NCI-H2107 treated with DMSO at 0.1 percent for 48 hours (cell line): Measurements from ENCODE around the gene ANKMY1.

Experiments
- DNase-seq: peaks from one replicate; lab custom pipeline; 2025; ENCODE audit not compliant: unreplicated experiment; lab: John Stamatoyannopoulos, UW

Gene ANKMY1

GRCh38 chr2:240594511-240595380 is 37.0 kb upstream of the ANKMY1 start:
- DNase-seq: no peak

- DNase-seq: no peak
These were observed 36.1 kb upstream of the ANKMY1 start for GRCh38 chr2:240593703-240594451.

- no peak for DNase-seq
These were observed 35.4 kb upstream of the ANKMY1 start for GRCh38 chr2:240593026-240593702.

- no peak for DNase-seq
These were observed 34.0 kb upstream of the ANKMY1 start for GRCh38 chr2:240591784-240592183.

GRCh38 chr2:240591226-240591625 is 33.4 kb upstream of the ANKMY1 start:
- DNase-seq: no peak

- DNase-seq: no peak
These were observed 32.9 kb upstream of the ANKMY1 start for GRCh38 chr2:240590681-240591111.

GRCh38 chr2:240589850-240590525 is 32.2 kb upstream of the ANKMY1 start:
- no peak for DNase-seq

GRCh38 chr2:240589375-240589774 is 31.6 kb upstream of the ANKMY1 start:
- DNase-seq: no peak

- DNase-seq: no peak
These were observed 30.9 kb upstream of the ANKMY1 start for GRCh38 chr2:240588669-240589068.

GRCh38 chr2:240588006-240588655 is 30.3 kb upstream of the ANKMY1 start:
- no peak for DNase-seq

GRCh38 chr2:240586919-240587800 is 29.4 kb upstream of the ANKMY1 start:
- DNase-seq: peak; percentile 30

- DNase-seq: peak; percentile 73
These were observed 28.6 kb upstream of the ANKMY1 start, which contains the start of gene CAPN10 for GRCh38 chr2:240586198-240586918. Gene CAPN10, plus strand, starts transcription at chr2:240586734. Its CDS starts 178 bp downstream, at chr2:240586912.

- DNase-seq: no peak
These were observed 28.0 kb upstream of the ANKMY1 start for GRCh38 chr2:240585681-240586197.

GRCh38 chr2:240585101-240585500 is 27.3 kb upstream of the ANKMY1 start:
- no peak for DNase-seq

GRCh38 chr2:240584486-240585031 is 26.8 kb upstream of the ANKMY1 start:
- DNase-seq: no peak

- no peak for DNase-seq
These were observed 26.0 kb upstream of the ANKMY1 start for GRCh38 chr2:240583774-240584173.

GRCh38 chr2:240582781-240583180 is 25.0 kb upstream of the ANKMY1 start:
- DNase-seq: no peak

GRCh38 chr2:240581811-240582210 is 24.0 kb upstream of the ANKMY1 start:
- DNase-seq: no peak
